ENCODE measurements around the gene NPHP3. TPM values are rescaled to one million over a fixed set of nuclear protein-coding genes. Genes with fewer than 3 reads are reported as not detected.

NPHP3 gene
- total and polyA plus RNA-seq, 2 donors (not counting 1 experiment from before 2014, with no cell fraction given): 18.4 to 47.8 TPM

DNA sequence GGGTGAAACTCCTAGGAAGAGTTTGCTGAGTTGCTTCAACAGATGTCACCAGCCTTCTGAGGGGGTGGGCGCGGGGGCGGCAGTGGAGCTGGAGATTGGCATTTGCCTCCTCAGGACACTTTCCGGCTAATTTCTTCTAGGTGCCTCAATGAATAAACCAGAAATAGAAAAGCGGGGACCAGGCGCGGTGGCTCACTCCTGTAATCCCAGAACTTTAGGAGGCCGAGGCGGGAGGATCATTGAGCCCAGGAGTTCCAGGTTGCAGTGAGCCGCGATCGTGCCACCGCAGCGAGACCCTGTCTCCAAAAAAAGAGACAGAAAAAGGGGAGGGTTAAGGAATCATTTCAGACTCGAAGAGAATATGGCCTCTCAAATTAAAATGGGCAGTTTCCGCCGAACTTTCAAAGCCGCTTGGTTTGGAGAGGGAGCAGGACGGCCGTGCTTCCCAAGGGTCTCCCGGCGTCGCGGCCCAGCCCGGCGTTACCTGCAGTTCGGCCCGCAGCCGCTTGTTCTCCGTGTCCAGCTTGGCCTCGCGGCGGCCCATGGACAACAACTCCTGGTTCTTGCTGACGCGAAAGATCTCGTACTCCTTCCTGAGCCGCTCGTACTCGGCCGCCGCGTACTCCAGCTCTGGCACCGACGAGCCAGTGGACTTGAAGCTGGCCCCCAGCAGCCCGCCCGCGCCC is 587 bp downstream of the NPHP3 start:
- Histone ChIP-seq H2AFZ (ENCODE audit: insufficient read depth, low read depth, low read length, poor library complexity, severe bottlenecking) (peak overlapping the region; percentile 92), H3K9me3 (ENCODE audit: control extremely low read depth in 1 of 3, control insufficient read depth in 2 of 3, insufficient read depth in 1 of 3, low read length in 2 of 3) (no peaks in the 10 kb centered on the region), H3K9ac (ENCODE audit: low read length) (peak overlapping the region; percentile 83), H3K4me2 (replicated peaks; ENCODE audit: low read depth, low read length, poor library complexity, severe bottlenecking) (peak overlapping the region; percentile 91), H3K27ac (ENCODE audit: low read length in 2 of 2) (peak overlapping the region in 1 of 2 donors; percentile 54), H3K4me1 (ENCODE audit: control insufficient read depth in 2 of 2, insufficient read depth in 2 of 2, low read length in 2 of 2) (peaks cover 17 to 20% of the 10 kb centered on the region in 2 donors), H3K36me3 (replicated peaks in 1 of 2; ENCODE audit: control extremely low read depth in 1 of 2, control insufficient read depth in 1 of 2, extremely low read depth in 1 of 2, insufficient read depth in 2 of 2, low read length in 1 of 2) (peaks cover under 1 to 9% of the 10 kb centered on the region in 2 experiments), H3K27me3 (replicated peaks in 1 of 4; ENCODE audit: control extremely low read depth in 1 of 4, control insufficient read depth in 3 of 4, insufficient read depth in 4 of 4, low read length in 3 of 4) (no peaks in the 10 kb centered on the region), H3K79me2 (ENCODE audit: control insufficient read depth, insufficient read depth, low read length) (peaks cover 16% of the 10 kb centered on the region), H4K20me1 (ENCODE audit: control insufficient read depth, insufficient read depth, low read length, poor library complexity, severe bottlenecking) (no peaks in the 10 kb centered on the region), H3K4me3 (ENCODE audit: control extremely low read depth in 1 of 5, extremely low read depth in 1 of 5, insufficient read depth in 1 of 5, low read depth in 2 of 5, low read length in 4 of 5) (peak overlapping the region; percentile 51 to 93 (median 69))
- peak overlapping the region; percentile 90 for H3K27ac Mint-ChIP-seq
- WGBS (ENCODE audit: insufficient coverage): 7% methylated on average over 47 of the region's 47 CpGs
- DNase-seq (no peak), ATAC-seq (ENCODE audit: low read depth) (no peak)
- intact Hi-C loops (cut with micrococcal nuclease): loop anchor here (1.0 to 10.0 kb wide), 7 partner anchors 62 to 1765 kb away; partner anchors contain the start of genes ACAD11, CDV3, CEP63 and DNAJC13
- CTCF ChIA-PET: no interaction called here
- TF ChIP-seq, protein P1, sequence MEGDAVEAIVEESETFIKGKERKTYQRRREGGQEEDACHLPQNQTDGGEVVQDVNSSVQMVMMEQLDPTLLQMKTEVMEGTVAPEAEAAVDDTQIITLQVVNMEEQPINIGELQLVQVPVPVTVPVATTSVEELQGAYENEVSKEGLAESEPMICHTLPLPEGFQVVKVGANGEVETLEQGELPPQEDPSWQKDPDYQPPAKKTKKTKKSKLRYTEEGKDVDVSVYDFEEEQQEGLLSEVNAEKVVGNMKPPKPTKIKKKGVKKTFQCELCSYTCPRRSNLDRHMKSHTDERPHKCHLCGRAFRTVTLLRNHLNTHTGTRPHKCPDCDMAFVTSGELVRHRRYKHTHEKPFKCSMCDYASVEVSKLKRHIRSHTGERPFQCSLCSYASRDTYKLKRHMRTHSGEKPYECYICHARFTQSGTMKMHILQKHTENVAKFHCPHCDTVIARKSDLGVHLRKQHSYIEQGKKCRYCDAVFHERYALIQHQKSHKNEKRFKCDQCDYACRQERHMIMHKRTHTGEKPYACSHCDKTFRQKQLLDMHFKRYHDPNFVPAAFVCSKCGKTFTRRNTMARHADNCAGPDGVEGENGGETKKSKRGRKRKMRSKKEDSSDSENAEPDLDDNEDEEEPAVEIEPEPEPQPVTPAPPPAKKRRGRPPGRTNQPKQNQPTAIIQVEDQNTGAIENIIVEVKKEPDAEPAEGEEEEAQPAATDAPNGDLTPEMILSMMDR (IDR thresholded peaks at IDR 0.05): no peak
- no peak for TF ChIP-seq EZH2 (IDR thresholded peaks at IDR 0.05; ENCODE audit: borderline replicate concordance, insufficient read depth, low read depth, low read length, poor library complexity, severe bottlenecking)
- no peaks in the 10 kb centered on the region for H3K27me3 Mint-ChIP-seq
- no peaks in the 10 kb centered on the region for H3K9me3 Mint-ChIP-seq (ENCODE audit: insufficient read depth)
- POLR2A ChIA-PET: interaction anchor here (0.6 to 1.2 kb wide), 2 partner anchors 850 to 1828 kb away, joined by 3 to 4 read pairs; partner anchors contain the start of gene ATP2C1
- peaks cover 32% of the 10 kb centered on the region for H3K4me1 Mint-ChIP-seq
- peak overlapping the region; percentile 92 for H3K4me3 Mint-ChIP-seq

DNA sequence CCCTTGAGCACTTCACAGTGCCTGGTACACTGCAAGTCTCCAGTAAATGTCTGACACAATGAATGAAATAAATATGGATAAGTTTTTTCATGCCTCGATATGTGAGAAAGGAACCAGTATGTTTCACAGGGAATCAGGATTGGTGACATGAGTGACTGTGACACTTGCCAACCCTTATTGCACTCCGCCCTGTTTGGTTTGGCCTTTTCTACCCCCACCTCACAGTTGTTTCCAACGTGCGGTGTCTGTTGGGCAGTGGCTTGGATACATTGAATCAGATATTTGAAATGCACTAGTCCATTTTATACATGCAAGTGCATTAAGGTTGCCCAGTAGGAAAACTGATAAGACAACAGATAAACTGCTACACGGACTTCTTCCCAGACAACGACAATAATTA is 2.0 kb downstream of the NPHP3 start:
- no peak for ATAC-seq (ENCODE audit: low read depth)

More for the DNA sequence above, 2.0 kb downstream of the NPHP3 start:
- H3K27me3 Mint-ChIP-seq: no peaks in the 10 kb centered on the region
- peak; percentile 10 for DNase-seq
- H3K27ac ChIP-seq (ENCODE audit: low read length in 2 of 2): no peak overlapping the region
- H3K4me3 Mint-ChIP-seq: peak overlapping the region; percentile 63
- H3K27ac Mint-ChIP-seq: no peak overlapping the region
- H2AFZ ChIP-seq (ENCODE audit: insufficient read depth, low read depth, low read length, poor library complexity, severe bottlenecking): no peak overlapping the region
- no peak overlapping the region for H3K9ac ChIP-seq (ENCODE audit: low read length)
- ChIA-PET CTCF (interaction anchor here (1.0 kb wide), 1 partner anchor 12 kb away, joined by 3 read pairs; no protein-coding TSS in a partner anchor), POLR2A (no interaction called here)
- H3K9me3 ChIP-seq (ENCODE audit: control extremely low read depth in 1 of 3, control insufficient read depth in 2 of 3, insufficient read depth in 1 of 3, low read length in 2 of 3): no peaks in the 10 kb centered on the region
- no peaks in the 10 kb centered on the region for H3K27me3 ChIP-seq (replicated peaks in 1 of 4; ENCODE audit: control extremely low read depth in 1 of 4, control insufficient read depth in 3 of 4, insufficient read depth in 4 of 4, low read length in 3 of 4)
- peaks cover 17 to 20% of the 10 kb centered on the region in 2 donors for H3K4me1 ChIP-seq (ENCODE audit: control insufficient read depth in 2 of 2, insufficient read depth in 2 of 2, low read length in 2 of 2)
- peaks cover 16% of the 10 kb centered on the region for H3K79me2 ChIP-seq (ENCODE audit: control insufficient read depth, insufficient read depth, low read length)
- 100% methylated on average over 1 of the region's 6 CpGs for WGBS (ENCODE audit: insufficient coverage)
- TF ChIP-seq EZH2 (IDR thresholded peaks at IDR 0.05; ENCODE audit: borderline replicate concordance, insufficient read depth, low read depth, low read length, poor library complexity, severe bottlenecking): no peak
- TF ChIP-seq, protein P1 (IDR thresholded peaks at IDR 0.05): no peak
- H3K4me3 ChIP-seq (ENCODE audit: control extremely low read depth in 1 of 5, extremely low read depth in 1 of 5, insufficient read depth in 1 of 5, low read depth in 2 of 5, low read length in 4 of 5): no peak overlapping the region
- intact Hi-C loops (cut with micrococcal nuclease): loop anchor here (10.0 kb wide), 1 partner anchor 1535 kb away; the partner anchor contains the start of gene RYK
- H3K4me1 Mint-ChIP-seq: peaks cover 29% of the 10 kb centered on the region
- H3K36me3 ChIP-seq (replicated peaks in 1 of 2; ENCODE audit: control extremely low read depth in 1 of 2, control insufficient read depth in 1 of 2, extremely low read depth in 1 of 2, insufficient read depth in 2 of 2, low read length in 1 of 2): peaks cover 3 to 14% of the 10 kb centered on the region in 2 experiments
- H3K4me2 ChIP-seq (replicated peaks; ENCODE audit: low read depth, low read length, poor library complexity, severe bottlenecking): no peak overlapping the region
- H4K20me1 ChIP-seq (ENCODE audit: control insufficient read depth, insufficient read depth, low read length, poor library complexity, severe bottlenecking): no peaks in the 10 kb centered on the region
- H3K9me3 Mint-ChIP-seq (ENCODE audit: insufficient read depth): no peaks in the 10 kb centered on the region

All from B cell (primary cell).